K562 (cell line): ENCODE measurements around the gene NUP210. TPM values are rescaled to one million over a fixed set of nuclear protein-coding genes. Genes with fewer than 3 reads are reported as not detected.

Experiments
- ATAC-seq: fragments of 200-7000 bp; cut with Tn5 transposase; 3 replicates; pipeline ENCODE4 v1.9.1; 2020; ENCODE audit warnings: moderate library complexity
- BruUV-seq: library from RNA; stranded (reverse); fragments of 400-500 nt; replicated peaks from 2 replicates; lab custom pipeline; 2021; lab: Mats Ljungman, UMichigan
- CTCF ChIA-PET: fragments of 300-600 bp; formaldehyde crosslinking; extraction: SDS; loops from one replicate; lab custom pipeline; 2021; ENCODE audit warnings: low intra/inter-chr PET ratio; lab: Yijun Ruan, JAX
- POLR2A ChIA-PET: fragments of 300-600, 350-650 bp; sonication (Branson Sonifier 250); formaldehyde crosslinking; extraction: SDS; loops from one replicate; lab custom pipeline; 2021; ENCODE audit warnings: antibody characterized with exemption, inconsistent platforms; lab: Yijun Ruan, JAX
- DNase-seq, 4 experiments: peaks; one replicate each; pipeline versions ENCODE4 v3.0.0 to v3.0.0-alpha.2; 2011 to 2018; ENCODE audit warnings: low spot score in 3 of 4, mixed read lengths in 3 of 4; ENCODE audit errors: extremely low read depth in 1 of 4
- FAIRE-seq: peaks from 2 replicates; lab custom pipeline; 2011; peaks lifted over from hg19 to GRCh38; lab: Jason Lieb, UNC
- H2AFZ ChIP-seq: 2 replicates; pipeline ENCODE4 v1.6.0; 2011; ENCODE audit warnings: low read depth, low read length, control low read depth, inconsistent platforms
- H3K27ac ChIP-seq: fragments of 200-600 bp; 3 replicates; pipeline ENCODE4 v1.8.0; 2011; ENCODE audit warnings: low read depth, mild to moderate bottlenecking, control low read depth, inconsistent platforms, low read length, moderate library complexity, mixed read lengths; ENCODE audit errors: extremely low read depth
- H3K27me3 ChIP-seq, 2 experiments: fragments of 300-600 bp in 1 of 2; 2 replicates in 1 of 2; 3 replicates in 1 of 2; pipeline versions ENCODE4 v1.6.0 to v1.8.0; 2011; ENCODE audit warnings: inconsistent platforms in 2 of 2, low read length in 2 of 2, mild to moderate bottlenecking in 1 of 2, mixed read lengths in 1 of 2, moderate library complexity in 1 of 2; ENCODE audit not compliant: control insufficient read depth in 2 of 2, insufficient read depth in 2 of 2
- H3K36me3 ChIP-seq: fragments of 300-600 bp; 3 replicates; pipeline ENCODE4 v1.8.0; 2011; ENCODE audit warnings: mild to moderate bottlenecking, low read length, inconsistent platforms; ENCODE audit not compliant: control insufficient read depth, insufficient read depth
- H3K4me1 ChIP-seq, 2 experiments: fragments of 200-600 bp in 1 of 2; replicated peaks in 1 of 2; 2 replicates in 1 of 2; 3 replicates in 1 of 2; pipeline versions ENCODE4 v1.5.1 to v1.8.0; 2011; ENCODE audit warnings: inconsistent platforms in 2 of 2, low read length in 2 of 2, mild to moderate bottlenecking in 1 of 2, mixed read lengths in 1 of 2, moderate library complexity in 1 of 2; ENCODE audit not compliant: control insufficient read depth in 2 of 2, insufficient read depth in 2 of 2
- H3K4me2 ChIP-seq: 2 replicates; pipeline ENCODE4 v1.6.1; 2011; ENCODE audit warnings: low read length, control low read depth, inconsistent platforms, mixed read lengths; ENCODE audit not compliant: insufficient read depth
- H3K4me3 ChIP-seq: fragments of 200-600 bp; sonication (generic), shearing (Covaris generic); 2 replicates; pipeline ENCODE4 v1.5.1; 2016; ENCODE audit warnings: control low read depth, inconsistent platforms
- H3K79me2 ChIP-seq: fragments of 200-600 bp; 3 replicates; pipeline ENCODE4 v1.8.0; 2011; ENCODE audit warnings: low read length, inconsistent platforms; ENCODE audit not compliant: control insufficient read depth, insufficient read depth
- H3K9ac ChIP-seq, 2 experiments: 2 replicates each; pipeline versions ENCODE4 v1.6.0 to v1.6.1; 2011; ENCODE audit warnings: low read depth in 2 of 2, low read length in 2 of 2, control low read depth in 1 of 2, inconsistent platforms in 1 of 2, mild to moderate bottlenecking in 1 of 2, mixed read lengths in 1 of 2; ENCODE audit not compliant: insufficient read depth in 1 of 2
- H3K9me1 ChIP-seq: one replicate; pipeline ENCODE4 v1.6.0; 2011; ENCODE audit warnings: inconsistent platforms, mild to moderate bottlenecking, low read length, moderate library complexity; ENCODE audit not compliant: control insufficient read depth, insufficient read depth
- H3K9me3 ChIP-seq: replicated peaks from 2 replicates; pipeline ENCODE4 v1.5.1; 2011; ENCODE audit warnings: low read depth, low read length, inconsistent platforms; ENCODE audit not compliant: control insufficient read depth, insufficient read depth
- H4K20me1 ChIP-seq: replicated peaks from 2 replicates; pipeline ENCODE4 v1.6.1; 2011; ENCODE audit warnings: low read length, inconsistent platforms, mixed read lengths; ENCODE audit not compliant: control insufficient read depth, insufficient read depth
- CREB1 ChIP-seq, 2 experiments: sonication (generic) in 1 of 2; formaldehyde crosslinking in 1 of 2; IDR thresholded peaks; 2 replicates each; pipeline versions ENCODE4 v1.6.1 to v1.8.0; 2012 to 2022; ENCODE audit warnings: inconsistent platforms in 1 of 2, mild to moderate bottlenecking in 1 of 2, missing genetic modification reagents in 1 of 2, moderate library complexity in 1 of 2
- FOXM1 ChIP-seq, 2 experiments: fragments of 450-650 bp in 1 of 2; sonication (generic) in 1 of 2; formaldehyde crosslinking in 1 of 2; IDR thresholded peaks; 2 replicates each; pipeline versions ENCODE4 v1.6.1 to v1.9.0; 2017 to 2022; ENCODE audit warnings: low read depth in 2 of 2, mild to moderate bottlenecking in 2 of 2, missing genetic modification reagents in 1 of 2, moderate library complexity in 1 of 2
- MXD1 ChIP-seq: fragments of 250-450 bp; sonication (Bioruptor Pico); IDR thresholded peaks from 2 replicates; pipeline ENCODE4 v1.8.0; 2021; ENCODE audit warnings: borderline replicate concordance, mild to moderate bottlenecking, moderate library complexity; ENCODE audit not compliant: poor library complexity, severe bottlenecking
- WGBS: fragments of 100-300 bp; shearing (Covaris generic); methylation state at CpG from one replicate; pipeline ENCODE4 v1.1.6; 2016; ENCODE audit warnings: low coverage, mixed read lengths; ENCODE audit not compliant: insufficient coverage; ENCODE audit errors: missing lambda C conversion rate; 5-methylcytosine and 5-hydroxymethylcytosine counted together
- in situ Hi-C: fragments of 300-500 bp; cut with MboI; formaldehyde crosslinking; loops from 4 replicates; pipeline ENCODE4 v1.15.0; 2018; ENCODE audit warnings: inconsistent platforms, mixed read lengths
- intact Hi-C: fragments of 100-400 bp; cut with micrococcal nuclease; formaldehyde crosslinking; loops from 2 replicates; pipeline ENCODE4 v1.14.2; 2022
- polyA plus RNA-seq, 8 experiments: library from polyadenylated mRNA; depleted of rRNA in 4 of 8; stranded (reverse) in 5 of 8; unstranded in 3 of 8; fragments of >200 nt; fragmentation: Nextera tagmentation in 2 of 8; fragmentation: Illumina TruSeq in 1 of 8; extraction: Ambion mirVana in 2 of 8; extraction: Trizol in 1 of 8; gene quantifications; 2 replicates each; pipeline versions ENCODE4 v1.2.1 to v1.2.3, GENCODE V29; 2011 to 2014; ENCODE audit warnings: inconsistent platforms in 1 of 8, missing spikeins in 1 of 8
- total RNA-seq, 7 experiments: library from RNA; depleted of rRNA in 6 of 7; stranded (reverse); fragments of >200 nt in 6 of 7; fragmentation: Illumina TruSeq in 2 of 7; extraction: Trizol in 2 of 7; gene quantifications; 2 replicates each; pipeline versions ENCODE4 v1.2.1 to v1.2.3, GENCODE V29; 2011 to 2021; ENCODE audit warnings: low replicate concordance in 1 of 7

The NUP210 gene
- total and polyA plus RNA-seq, 9 of the 15 experiments (the other 6 are each of a cell fraction or from before 2014, with no cell fraction given) = 1.2 to 138 (median 44.0) TPM

GRCh38 chr3:13379201-13379830, 40.8 kb downstream of the NUP210 start:
- Histone ChIP-seq H3K9me1 (no peaks in the 10 kb centered on the region), H3K4me1 (no peaks in the 10 kb centered on the region), H3K27ac (no peak overlapping the region), H3K27me3 (no peaks in the 10 kb centered on the region), H4K20me1 (no peaks in the 10 kb centered on the region), H3K36me3 (peaks cover 93% of the 10 kb centered on the region), H3K4me2 (no peak overlapping the region), H3K9ac (no peak overlapping the region), H2AFZ (no peak overlapping the region), H3K9me3 (no peaks in the 10 kb centered on the region), H3K79me2 (no peaks in the 10 kb centered on the region), H3K4me3 (no peak overlapping the region)
- no peak for ATAC-seq
- intact Hi-C loops (no loop called here), in situ Hi-C loops (no loop called here)
- no peak for DNase-seq
- FAIRE-seq = no peak
- ChIA-PET POLR2A (interaction anchor here (0.6 to 2.9 kb wide), 2 partner anchors 11 to 240 kb away, joined by 3 to 13 read pairs; no protein-coding TSS in a partner anchor), CTCF (no interaction called here)
- BruUV-seq = no TSS peak
- 85% methylated on average over 20 of the region's 20 CpGs for WGBS
- TF ChIP-seq CREB1 (IDR thresholded peaks at IDR 0.05) (no peak), CREB1 (CRISPR knock-in tag; IDR thresholded peaks at IDR 0.05) (no peak), FOXM1 (IDR thresholded peaks at IDR 0.05; ENCODE audit: low read depth) (no peak), FOXM1 (CRISPR knock-in tag; IDR thresholded peaks at IDR 0.05; ENCODE audit: low read depth) (no peak), MXD1 (CRISPR knock-in tag) (no peak)
- TF ChIP-seq, all 486 proteins: peak for 0
